Neural cell (in vitro differentiated cells): ENCODE measurements around the gene P2RY14. TPM values are rescaled to one million over a fixed set of nuclear protein-coding genes. Genes with fewer than 3 reads are reported as not detected.

Experiments
- H2AFZ ChIP-seq: fragments of 200-600, 300-800 bp; sonication (generic), shearing (Covaris generic); 2 replicates; pipeline ENCODE4 v1.6.0; 2014; ENCODE audit warnings: low read depth, mild to moderate bottlenecking, antibody characterized with exemption, low read length, moderate library complexity
- H3F3A ChIP-seq: fragments of 200-600 bp; shearing (Covaris generic); 2 replicates; pipeline ENCODE4 v1.6.1; 2016; ENCODE audit warnings: mild to moderate bottlenecking, moderate library complexity, mixed read lengths, antibody characterized with exemption, low read length; ENCODE audit not compliant: insufficient read depth, poor library complexity, severe bottlenecking
- H3K27ac ChIP-seq: fragments of 200-600, 300-800 bp; sonication (generic), shearing (Covaris generic); 2 replicates; pipeline ENCODE4 v1.5.1; 2014; ENCODE audit warnings: mild to moderate bottlenecking, low read length, moderate library complexity
- H3K27me3 ChIP-seq: fragments of 300-800, 200-600 bp; sonication (generic), shearing (Covaris generic); 2 replicates; pipeline ENCODE4 v1.6.0; 2014; ENCODE audit warnings: mild to moderate bottlenecking, low read depth, low read length, moderate library complexity; ENCODE audit not compliant: insufficient read depth
- H3K36me3 ChIP-seq: fragments of 300-800, 200-600 bp; sonication (generic), shearing (Covaris generic); 2 replicates; pipeline ENCODE4 v1.5.1; 2014; ENCODE audit warnings: mild to moderate bottlenecking, antibody characterized with exemption, low read length, moderate library complexity; ENCODE audit not compliant: insufficient read depth
- H3K4me2 ChIP-seq: fragments of 300-800, 200-600 bp; sonication (generic), shearing (Covaris generic); 2 replicates; pipeline ENCODE4 v1.6.0; 2014; ENCODE audit warnings: mild to moderate bottlenecking, low read length
- H3K4me3 ChIP-seq: fragments of 300-800, 200-600 bp; sonication (generic), shearing (Covaris generic); 2 replicates; pipeline ENCODE4 v1.5.1; 2014; ENCODE audit warnings: mild to moderate bottlenecking, low read length, moderate library complexity
- H3K79me2 ChIP-seq: fragments of 200-600 bp; shearing (Covaris generic); replicated peaks from 2 replicates; pipeline ENCODE4 v1.6.0; 2014; ENCODE audit warnings: mild to moderate bottlenecking, low read length, moderate library complexity; ENCODE audit not compliant: insufficient read depth
- H3K9ac ChIP-seq: fragments of 300-800, 200-600 bp; sonication (generic), shearing (Covaris generic); 2 replicates; pipeline ENCODE4 v1.6.1; 2016; ENCODE audit warnings: mild to moderate bottlenecking, low read length, mixed read lengths
- H3K9me2 ChIP-seq: fragments of 200-600 bp; shearing (Covaris generic); 2 replicates; pipeline ENCODE4 v1.6.1; 2016; ENCODE audit warnings: mild to moderate bottlenecking, low read length, mixed read lengths; ENCODE audit not compliant: insufficient read depth
- H3K9me3 ChIP-seq: fragments of 200-600, 300-800 bp; sonication (generic), shearing (Covaris generic); 2 replicates; pipeline ENCODE4 v1.6.1; 2016; ENCODE audit warnings: mild to moderate bottlenecking, mixed run types, low read length, moderate library complexity, mixed read lengths
- H4K20me1 ChIP-seq: fragments of 200-600 bp; shearing (Covaris generic); 2 replicates; pipeline ENCODE4 v1.6.1; 2016; ENCODE audit warnings: mild to moderate bottlenecking, mixed run types; ENCODE audit not compliant: insufficient read depth
- CTCF ChIP-seq: fragments of 450-650 bp; IDR thresholded peaks from 2 replicates; pipeline ENCODE4 v1.5.1; 2014; ENCODE audit warnings: antibody characterized with exemption, mild to moderate bottlenecking, moderate library complexity; ENCODE audit not compliant: poor library complexity, severe bottlenecking
- EP300 ChIP-seq: fragments of 450-650 bp; conservative IDR thresholded peaks from 2 replicates; pipeline ENCODE4 v1.6.1; 2014; ENCODE audit warnings: antibody characterized with exemption, mild to moderate bottlenecking, moderate library complexity; ENCODE audit not compliant: poor library complexity, severe bottlenecking
- EZH2 ChIP-seq: fragments of 200-600, 300-800 bp; shearing (Covaris generic), sonication (generic); IDR thresholded peaks from 2 replicates; pipeline ENCODE4 v1.6.1; 2014; ENCODE audit warnings: antibody characterized with exemption, low read length, borderline replicate concordance, mild to moderate bottlenecking; ENCODE audit not compliant: insufficient read depth, poor library complexity, severe bottlenecking
- MXI1 ChIP-seq: fragments of 450-650 bp; conservative IDR thresholded peaks from 2 replicates; pipeline ENCODE4 v1.6.1; 2014; ENCODE audit warnings: antibody characterized with exemption, mild to moderate bottlenecking; ENCODE audit not compliant: poor library complexity, severe bottlenecking
- POLR2AphosphoS5 ChIP-seq: IDR thresholded peaks from 2 replicates; pipeline ENCODE4 v1.6.1; 2012
- RAD21 ChIP-seq: fragments of 450-650 bp; conservative IDR thresholded peaks from 2 replicates; pipeline ENCODE4 v1.6.1; 2014; ENCODE audit warnings: antibody characterized with exemption, mild to moderate bottlenecking, moderate library complexity
- SMC3 ChIP-seq: fragments of 450-650 bp; conservative IDR thresholded peaks from 2 replicates; pipeline ENCODE4 v1.6.1; 2014; ENCODE audit warnings: antibody characterized with exemption, mild to moderate bottlenecking, moderate library complexity; ENCODE audit not compliant: poor library complexity
- TAF1 ChIP-seq: IDR thresholded peaks from 2 replicates; pipeline ENCODE4 v1.6.1; 2012; ENCODE audit warnings: low read depth
- polyA plus RNA-seq: library from polyadenylated mRNA; depleted of rRNA; stranded (reverse); fragments of >200 nt; gene quantifications from 2 replicates; pipeline ENCODE4 v1.2.3, GENCODE V29; 2014
- TF ChIP-seq, protein P1 (sequence below): IDR thresholded peaks from 2 replicates; pipeline ENCODE4 v1.6.1; 2012; ENCODE audit warnings: borderline replicate concordance

The P2RY14 gene
- polyA plus RNA-seq, 1 donor from 2014 or later = not detected

GRCh38 chr3:151265866-151266265 lies 12.5 kb downstream of the P2RY14 start:
- TF ChIP-seq EZH2 = no peak
- TF ChIP-seq CTCF = no peak
- TF ChIP-seq, protein P1, sequence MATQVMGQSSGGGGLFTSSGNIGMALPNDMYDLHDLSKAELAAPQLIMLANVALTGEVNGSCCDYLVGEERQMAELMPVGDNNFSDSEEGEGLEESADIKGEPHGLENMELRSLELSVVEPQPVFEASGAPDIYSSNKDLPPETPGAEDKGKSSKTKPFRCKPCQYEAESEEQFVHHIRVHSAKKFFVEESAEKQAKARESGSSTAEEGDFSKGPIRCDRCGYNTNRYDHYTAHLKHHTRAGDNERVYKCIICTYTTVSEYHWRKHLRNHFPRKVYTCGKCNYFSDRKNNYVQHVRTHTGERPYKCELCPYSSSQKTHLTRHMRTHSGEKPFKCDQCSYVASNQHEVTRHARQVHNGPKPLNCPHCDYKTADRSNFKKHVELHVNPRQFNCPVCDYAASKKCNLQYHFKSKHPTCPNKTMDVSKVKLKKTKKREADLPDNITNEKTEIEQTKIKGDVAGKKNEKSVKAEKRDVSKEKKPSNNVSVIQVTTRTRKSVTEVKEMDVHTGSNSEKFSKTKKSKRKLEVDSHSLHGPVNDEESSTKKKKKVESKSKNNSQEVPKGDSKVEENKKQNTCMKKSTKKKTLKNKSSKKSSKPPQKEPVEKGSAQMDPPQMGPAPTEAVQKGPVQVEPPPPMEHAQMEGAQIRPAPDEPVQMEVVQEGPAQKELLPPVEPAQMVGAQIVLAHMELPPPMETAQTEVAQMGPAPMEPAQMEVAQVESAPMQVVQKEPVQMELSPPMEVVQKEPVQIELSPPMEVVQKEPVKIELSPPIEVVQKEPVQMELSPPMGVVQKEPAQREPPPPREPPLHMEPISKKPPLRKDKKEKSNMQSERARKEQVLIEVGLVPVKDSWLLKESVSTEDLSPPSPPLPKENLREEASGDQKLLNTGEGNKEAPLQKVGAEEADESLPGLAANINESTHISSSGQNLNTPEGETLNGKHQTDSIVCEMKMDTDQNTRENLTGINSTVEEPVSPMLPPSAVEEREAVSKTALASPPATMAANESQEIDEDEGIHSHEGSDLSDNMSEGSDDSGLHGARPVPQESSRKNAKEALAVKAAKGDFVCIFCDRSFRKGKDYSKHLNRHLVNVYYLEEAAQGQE = no peak
- TF ChIP-seq RAD21 = no peak
- TF ChIP-seq MXI1 = no peak
- no peak for TF ChIP-seq EP300
- no peak for TF ChIP-seq TAF1
- no peak for TF ChIP-seq SMC3
- TF ChIP-seq POLR2AphosphoS5 = no peak
- Histone ChIP-seq H2AFZ (no peak overlapping the region), H3K4me2 (no peak overlapping the region), H3K9me3 (no peaks in the 10 kb centered on the region), H3K9ac (no peak overlapping the region), H4K20me1 (no peaks in the 10 kb centered on the region), H3K36me3 (no peaks in the 10 kb centered on the region), H3K27ac (no peak overlapping the region), H3K4me3 (no peak overlapping the region), H3F3A (no peaks in the 10 kb centered on the region), H3K79me2 (no peaks in the 10 kb centered on the region), H3K9me2 (no peaks in the 10 kb centered on the region), H3K27me3 (no peaks in the 10 kb centered on the region)

DNA sequence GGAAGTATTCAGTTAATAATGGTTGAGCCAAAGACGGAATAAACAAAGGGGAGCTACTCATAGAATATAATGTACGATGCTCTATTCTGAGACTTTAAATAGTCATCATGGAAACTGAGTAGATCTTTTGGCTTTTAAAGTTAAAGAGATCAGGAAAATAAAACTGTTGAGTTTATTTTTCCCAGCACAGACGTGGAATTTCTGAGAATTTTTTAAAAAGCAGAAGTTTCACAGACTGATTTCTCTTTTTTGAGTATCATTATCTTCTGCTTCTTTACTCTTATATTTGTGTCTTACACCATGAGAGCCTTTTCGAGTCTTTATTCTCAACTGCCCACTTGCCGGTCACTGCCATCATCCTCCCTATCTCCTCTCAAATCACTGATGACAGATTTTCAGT lies 13.2 kb downstream of the P2RY14 start:
- Histone ChIP-seq H3K9me2 (no peaks in the 10 kb centered on the region), H3K27me3 (no peaks in the 10 kb centered on the region), H2AFZ (no peak overlapping the region), H3K9ac (no peak overlapping the region), H3K9me3 (no peaks in the 10 kb centered on the region), H4K20me1 (no peaks in the 10 kb centered on the region), H3K4me2 (no peak overlapping the region), H3K27ac (no peak overlapping the region), H3K79me2 (no peaks in the 10 kb centered on the region), H3K4me3 (no peak overlapping the region), H3K36me3 (no peaks in the 10 kb centered on the region), H3F3A (no peaks in the 10 kb centered on the region)
- TF ChIP-seq CTCF (no peak), MXI1 (no peak), POLR2AphosphoS5 (no peak), EP300 (no peak), TAF1 (no peak), RAD21 (no peak), EZH2 (no peak), SMC3 (no peak)
- TF ChIP-seq, protein P1 = no peak
